Measurements from ENCODE around the gene MICAL2.

MICAL2 gene

GRCh38 chr11:12291313-12291712 lies 180.9 kb downstream of the MICAL2 start:
- no peak for FAIRE-seq
- no peak for DNase-seq (ENCODE audit: insufficient read length, low spot score)

- no peak for FAIRE-seq
- DNase-seq (ENCODE audit: insufficient read length, low spot score), result no peak
These were observed 181.4 kb downstream of the MICAL2 start for GRCh38 chr11:12291766-12292165.

GRCh38 chr11:12292766-12293165 lies 182.4 kb downstream of the MICAL2 start:
- DNase-seq (ENCODE audit: insufficient read length, low spot score), result no peak
- FAIRE-seq, result no peak

DNA sequence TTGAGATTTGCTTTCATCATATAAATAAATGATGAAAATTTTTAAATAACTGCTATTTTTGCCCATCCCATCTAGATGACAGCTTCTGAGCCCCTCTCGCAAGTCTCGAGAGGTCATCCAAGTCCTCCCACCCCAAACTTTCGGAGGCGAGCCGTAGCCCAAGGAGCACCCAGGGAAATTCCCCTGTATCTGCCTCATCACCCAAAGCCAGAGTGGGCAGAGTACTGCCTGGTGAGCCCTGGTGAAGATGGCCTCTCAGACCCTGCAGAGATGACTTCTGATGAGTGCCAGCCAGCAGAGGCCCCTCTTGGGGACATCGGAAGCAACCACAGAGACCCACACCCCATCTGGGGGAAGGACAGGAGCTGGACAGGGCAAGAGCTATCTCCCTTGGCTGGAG lies 183.1 kb downstream of the MICAL2 start:
- DNase-seq (ENCODE audit: insufficient read length, low spot score), result no peak
- FAIRE-seq, result no peak

DNA sequence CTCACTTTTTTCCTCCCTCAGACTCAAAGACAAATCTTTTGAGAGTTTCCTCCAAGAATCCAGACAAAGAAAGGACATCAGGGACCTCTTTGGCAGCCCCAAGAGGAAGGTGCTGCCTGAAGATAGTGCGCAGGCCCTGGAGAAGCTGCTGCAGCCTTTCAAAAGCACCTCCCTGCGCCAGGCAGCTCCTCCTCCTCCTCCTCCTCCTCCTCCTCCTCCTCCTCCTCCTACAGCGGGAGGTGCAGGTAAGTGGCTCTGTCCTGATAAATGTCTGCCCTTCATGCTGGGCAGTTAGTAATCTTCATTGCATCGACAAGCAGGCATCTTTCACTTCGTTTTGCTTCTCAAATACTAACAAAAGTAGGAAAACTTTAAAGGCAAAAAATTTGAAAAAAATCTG lies 184.2 kb downstream of the MICAL2 start:
- DNase-seq (ENCODE audit: insufficient read length, low spot score), result no peak

DNA sequence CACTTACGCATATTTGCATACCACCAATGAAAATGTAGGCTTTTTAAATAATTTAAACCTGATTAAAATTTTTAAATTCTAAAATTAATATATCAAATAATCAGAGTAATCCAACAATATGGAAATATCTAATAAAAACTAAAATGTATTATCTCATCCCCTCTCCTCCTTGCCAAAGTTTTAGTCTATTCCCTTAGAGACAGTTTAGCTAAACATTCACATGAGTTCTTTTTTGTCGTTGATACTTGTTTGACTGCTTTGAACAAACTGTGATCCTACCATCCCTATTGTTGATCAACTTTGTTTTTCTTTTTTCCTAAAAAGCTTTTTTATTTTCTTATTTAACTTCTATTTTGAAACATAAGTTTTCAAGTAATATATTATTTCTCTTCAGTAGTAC lies 185.6 kb downstream of the MICAL2 start:
- no peak for DNase-seq (ENCODE audit: insufficient read length, low spot score)
- no peak for FAIRE-seq

More for the DNA sequence above, 184.2 kb downstream of the MICAL2 start:
- no peak for FAIRE-seq

DNA sequence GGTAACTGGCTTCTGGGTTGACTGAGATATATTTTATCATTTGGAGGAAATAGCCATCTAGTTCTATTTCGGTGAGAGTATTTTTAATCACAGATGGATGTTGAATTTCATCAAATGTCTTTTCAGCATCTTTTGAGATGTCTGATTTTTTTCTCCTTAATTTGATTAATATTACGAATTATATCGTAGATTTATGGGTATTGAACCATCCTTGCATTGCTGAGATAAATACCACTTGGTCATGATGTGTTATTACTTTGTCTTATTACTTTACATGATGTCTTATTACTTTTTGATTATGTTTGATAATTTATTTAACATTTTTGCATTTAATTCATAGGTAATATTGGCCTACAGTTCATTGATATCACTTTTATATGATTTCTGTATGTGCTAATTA lies 188.2 kb downstream of the MICAL2 start:
- no peak for DNase-seq (ENCODE audit: insufficient read length, low spot score)
- FAIRE-seq, result no peak

GRCh38 chr11:12301379-12301778 lies 191.0 kb downstream of the MICAL2 start:
- FAIRE-seq, result no peak

DNA sequence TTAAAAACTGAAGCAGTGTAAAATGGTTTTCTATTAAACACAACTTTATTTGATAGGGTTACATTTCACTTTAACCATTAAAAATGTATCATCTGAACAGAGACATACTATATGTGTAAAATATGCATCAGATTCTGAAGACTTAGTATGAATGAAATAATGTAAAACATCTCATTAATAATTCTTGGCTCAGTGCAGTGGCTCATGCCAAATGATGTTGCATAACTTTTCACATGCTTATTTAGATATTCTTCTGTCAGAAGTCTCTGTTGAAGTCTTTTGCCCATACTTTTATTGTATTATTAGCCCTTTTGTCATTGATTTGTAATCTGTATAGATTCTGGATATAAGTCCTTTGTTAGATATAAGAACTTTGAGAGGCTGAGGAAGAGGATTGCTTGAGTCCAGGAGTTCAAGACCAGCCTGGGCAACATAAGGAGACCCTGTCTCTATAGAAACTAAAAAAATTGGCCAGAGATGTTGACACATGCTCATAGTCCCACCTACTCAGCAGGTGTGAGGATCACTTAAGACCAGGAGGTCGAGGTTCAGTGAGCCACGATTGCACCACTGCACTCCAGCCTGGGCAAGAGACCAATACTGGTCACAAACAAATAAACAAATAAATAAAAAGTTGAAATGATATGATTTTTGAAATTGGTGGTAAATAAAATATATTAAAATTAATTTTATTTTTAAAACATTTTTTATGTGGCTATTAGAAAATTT lies 193.2 kb downstream of the MICAL2 start:
- FAIRE-seq (no peak), DNase-seq (ENCODE audit: insufficient read length, low spot score) (no peak)

More at GRCh38 chr11:12301379-12301778, 191.0 kb downstream of the MICAL2 start:
- no peak for DNase-seq (ENCODE audit: insufficient read length, low spot score)

GRCh38 chr11:12306830-12307229 lies 196.4 kb downstream of the MICAL2 start:
- DNase-seq (ENCODE audit: insufficient read length, low spot score) (no peak), FAIRE-seq (no peak)

DNA sequence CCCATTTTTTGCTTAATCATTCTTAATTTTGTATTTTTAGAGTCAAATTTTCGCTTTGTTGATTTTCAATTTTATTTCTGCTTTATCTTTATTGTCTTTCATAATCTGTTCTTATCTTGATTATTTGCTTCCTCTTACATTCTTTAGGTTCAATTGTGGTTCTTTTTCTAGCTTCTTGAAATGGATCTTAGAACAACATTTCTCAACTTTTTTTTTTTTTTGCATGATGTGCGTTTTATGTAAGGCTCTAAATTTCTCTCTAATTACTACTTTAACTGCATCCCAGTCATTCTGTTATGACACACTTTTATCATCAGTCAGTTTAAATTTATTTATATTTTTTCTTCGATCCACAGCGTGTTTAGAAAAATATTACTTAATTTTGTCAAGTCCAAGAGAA lies 201.7 kb downstream of the MICAL2 start:
- FAIRE-seq, result no peak
- no peak for DNase-seq (ENCODE audit: insufficient read length, low spot score)

All from HTR-8/SVneo (cell line).